ENCODE measurements around the gene FABP6.

The FABP6 gene

DNA sequence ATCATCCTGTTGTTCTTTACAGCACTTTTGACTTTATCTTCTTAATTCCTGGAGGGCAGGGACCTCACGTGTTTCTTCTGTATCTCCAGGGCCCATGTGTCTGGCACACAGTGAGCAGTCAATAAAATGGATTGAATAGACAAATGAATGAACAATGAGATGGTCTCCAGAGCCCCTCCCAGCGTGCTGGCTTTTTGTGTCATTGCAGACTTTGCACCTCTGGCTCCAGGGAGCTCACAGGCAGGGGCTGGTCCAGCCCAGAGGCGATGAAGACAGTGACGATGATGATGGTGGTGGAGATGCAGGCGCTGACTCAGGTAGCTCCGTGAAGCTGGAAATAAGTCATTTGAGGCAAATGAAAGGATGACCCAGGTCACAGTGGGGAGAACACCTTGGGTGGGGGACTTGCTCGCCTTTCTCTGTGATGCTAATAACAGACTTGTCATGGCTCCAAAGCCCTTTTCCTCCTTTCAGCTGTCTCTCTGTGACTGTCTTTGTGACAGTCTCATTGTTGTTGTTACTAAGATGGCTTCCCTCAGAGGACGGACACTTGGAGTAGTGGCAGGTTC, 30.4 kb upstream of the FABP6 start:
- no peaks in the 10 kb centered on the region for H3K9me3 ChIP-seq (ENCODE audit: control insufficient read depth, insufficient read depth, low read length)
- H3K9ac ChIP-seq (ENCODE audit: low read depth, low read length) = peak overlapping the region; percentile 55; the same call in 1 of the 2 replicates
- no peaks in the 10 kb centered on the region for H3K36me3 ChIP-seq (ENCODE audit: insufficient read depth, low read length)
- H3K4me1 ChIP-seq (ENCODE audit: insufficient read depth, low read length) = peaks cover 16% of the 10 kb centered on the region

DNA sequence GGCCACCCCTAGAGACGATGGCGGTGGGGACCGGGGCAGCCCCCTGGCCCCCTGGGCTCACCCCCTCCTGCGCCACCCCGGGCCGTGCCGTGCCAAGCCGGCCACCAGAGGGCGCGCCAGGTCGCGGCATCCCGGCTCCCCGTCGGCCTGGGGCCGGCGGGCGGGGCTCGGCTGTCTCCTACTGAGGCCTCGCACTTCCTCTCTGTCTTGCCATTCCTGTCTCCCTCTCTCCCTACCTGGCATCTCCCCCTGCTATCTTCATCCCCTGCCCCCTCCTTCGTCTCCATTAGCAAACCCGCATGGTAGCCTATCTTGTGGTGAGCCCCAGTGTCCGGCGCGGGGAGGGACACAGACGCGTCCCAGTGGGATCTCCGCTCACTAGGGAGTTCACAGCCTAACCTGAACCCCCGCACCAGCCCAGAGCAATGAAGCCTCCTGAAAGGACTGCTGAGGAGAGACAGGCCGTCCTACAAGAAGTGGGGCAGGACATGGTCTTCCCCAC, 29.8 kb upstream of the FABP6 start:
- Histone ChIP-seq H3K9me3 (ENCODE audit: control insufficient read depth, insufficient read depth, low read length) (no peaks in the 10 kb centered on the region), H3K4me1 (ENCODE audit: insufficient read depth, low read length) (peaks cover 16% of the 10 kb centered on the region), H3K9ac (ENCODE audit: low read depth, low read length) (peak overlapping the region; percentile 55; the same call in 1 of the 2 replicates), H3K36me3 (ENCODE audit: insufficient read depth, low read length) (no peaks in the 10 kb centered on the region)

DNA sequence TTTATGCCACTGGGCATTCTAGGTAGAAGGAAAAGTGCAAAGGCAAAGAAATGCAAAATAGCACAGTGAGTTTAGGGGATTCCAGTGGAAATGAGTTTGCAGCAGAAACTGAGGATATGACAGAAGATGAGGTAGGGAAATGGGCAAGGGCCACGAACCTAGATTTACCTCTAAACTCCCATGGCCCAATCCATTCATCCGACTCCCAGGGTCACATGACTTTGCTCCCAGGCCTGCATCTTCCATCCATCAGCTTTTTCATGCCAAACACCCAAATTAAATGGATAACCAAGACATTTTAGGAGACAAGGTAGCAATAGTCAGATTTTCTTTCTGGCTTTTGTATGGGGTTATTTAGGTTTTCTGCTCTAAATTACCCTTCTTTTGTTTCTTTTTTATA, 22.2 kb upstream of the FABP6 start:
- Histone ChIP-seq H3K4me1 (ENCODE audit: insufficient read depth, low read length) (peaks cover 4% of the 10 kb centered on the region; the same call in 1 of the 2 replicates), H3K36me3 (ENCODE audit: insufficient read depth, low read length) (no peaks in the 10 kb centered on the region), H3K9ac (ENCODE audit: low read depth, low read length) (no peak overlapping the region), H3K9me3 (ENCODE audit: control insufficient read depth, insufficient read depth, low read length) (no peaks in the 10 kb centered on the region)

DNA sequence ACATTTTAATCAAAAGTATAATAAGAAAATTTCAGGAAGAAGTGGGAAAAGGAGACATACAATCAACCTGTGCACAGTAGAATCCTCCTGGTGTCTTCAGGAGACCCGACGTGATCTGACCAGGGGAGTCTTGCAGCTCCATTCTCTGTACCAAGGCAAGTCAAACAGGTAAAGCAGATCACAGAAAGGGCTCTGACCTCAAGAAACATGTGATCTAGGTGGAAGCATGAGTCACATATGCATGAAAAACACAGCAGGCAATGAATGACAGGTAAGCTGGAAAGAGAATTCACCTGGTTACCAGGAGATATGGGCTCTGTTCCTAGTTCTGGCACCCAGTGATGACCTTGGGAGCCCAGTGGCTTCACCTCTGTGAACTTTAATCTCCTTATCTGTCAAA, 19.4 kb upstream of the FABP6 start:
- Histone ChIP-seq H3K36me3 (ENCODE audit: insufficient read depth, low read length) (no peaks in the 10 kb centered on the region), H3K4me1 (ENCODE audit: insufficient read depth, low read length) (peaks cover 4% of the 10 kb centered on the region; the same call in 1 of the 2 replicates), H3K9me3 (ENCODE audit: control insufficient read depth, insufficient read depth, low read length) (no peaks in the 10 kb centered on the region), H3K9ac (ENCODE audit: low read depth, low read length) (no peak overlapping the region)

DNA sequence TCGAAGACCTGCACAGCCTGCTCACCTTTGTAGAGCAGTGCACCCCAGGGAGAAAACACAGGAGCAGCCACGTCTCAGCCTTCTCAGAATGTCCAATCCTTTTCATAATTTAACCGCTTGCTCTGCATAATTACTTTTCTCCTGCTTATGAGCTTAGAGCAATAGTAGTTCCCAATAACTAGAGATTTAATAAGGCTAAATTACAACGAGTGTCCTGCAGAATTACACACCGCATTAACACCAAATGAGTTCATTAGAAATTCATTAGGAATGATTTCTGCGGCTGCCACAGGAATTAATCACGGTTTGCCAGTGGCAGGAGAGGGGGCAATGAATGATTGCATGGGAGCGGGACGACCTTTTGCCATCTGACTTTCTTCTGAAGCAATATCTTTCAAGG, 18.7 kb upstream of the FABP6 start:
- Histone ChIP-seq H3K4me1 (ENCODE audit: insufficient read depth, low read length) (peaks cover 4% of the 10 kb centered on the region; the same call in 1 of the 2 replicates), H3K9ac (ENCODE audit: low read depth, low read length) (no peak overlapping the region), H3K36me3 (ENCODE audit: insufficient read depth, low read length) (no peaks in the 10 kb centered on the region), H3K9me3 (ENCODE audit: control insufficient read depth, insufficient read depth, low read length) (no peaks in the 10 kb centered on the region)

DNA sequence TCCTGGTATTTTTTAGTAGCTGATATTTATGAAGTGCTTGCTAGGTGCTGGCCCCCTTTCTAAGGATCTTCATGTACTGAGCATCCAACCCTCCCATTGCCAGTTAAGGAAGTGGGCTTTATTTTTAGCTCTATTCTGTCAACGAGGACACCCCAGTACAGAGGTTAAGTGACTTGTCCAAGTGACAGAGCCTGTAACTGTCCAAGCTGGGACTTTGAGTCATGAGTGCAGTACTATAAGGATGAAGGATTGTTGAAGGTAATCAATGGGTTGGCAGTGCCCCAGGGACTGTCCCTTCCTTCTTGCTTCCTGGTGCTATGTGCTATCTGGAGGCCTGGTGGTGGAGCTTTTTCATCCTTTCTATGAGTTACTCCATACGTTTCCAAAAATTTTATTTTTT, 18.0 kb upstream of the FABP6 start:
- H3K9me3 ChIP-seq (ENCODE audit: control insufficient read depth, insufficient read depth, low read length) = no peaks in the 10 kb centered on the region
- peaks cover 4% of the 10 kb centered on the region; the same call in 1 of the 2 replicates for H3K4me1 ChIP-seq (ENCODE audit: insufficient read depth, low read length)
- no peaks in the 10 kb centered on the region for H3K36me3 ChIP-seq (ENCODE audit: insufficient read depth, low read length)
- H3K9ac ChIP-seq (ENCODE audit: low read depth, low read length) = no peak overlapping the region

DNA sequence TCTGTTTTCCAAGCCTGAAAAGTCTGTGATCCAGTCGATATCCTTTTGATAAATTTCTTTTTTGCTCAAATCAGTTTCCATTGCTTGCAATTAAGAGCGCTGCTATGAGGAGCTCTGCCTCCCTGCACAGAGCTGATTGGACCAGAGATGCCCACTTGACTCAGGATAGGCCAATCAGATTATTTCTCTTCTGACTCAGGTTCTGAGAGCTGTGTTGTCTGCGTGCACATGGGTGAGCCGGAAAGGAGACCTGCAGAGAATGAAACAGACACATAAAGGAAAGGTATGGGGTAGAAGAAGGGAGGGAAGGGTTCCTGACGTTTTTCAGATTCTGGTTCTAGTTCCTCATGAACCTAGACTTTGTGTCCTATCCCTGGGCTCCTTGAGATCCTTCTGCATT, 15.8 kb upstream of the FABP6 start:
- peaks cover 4% of the 10 kb centered on the region; the same call in 1 of the 2 replicates for H3K4me1 ChIP-seq (ENCODE audit: insufficient read depth, low read length)
- H3K9ac ChIP-seq (ENCODE audit: low read depth, low read length) = no peak overlapping the region
- H3K9me3 ChIP-seq (ENCODE audit: control insufficient read depth, insufficient read depth, low read length) = no peaks in the 10 kb centered on the region
- no peaks in the 10 kb centered on the region for H3K36me3 ChIP-seq (ENCODE audit: insufficient read depth, low read length)

DNA sequence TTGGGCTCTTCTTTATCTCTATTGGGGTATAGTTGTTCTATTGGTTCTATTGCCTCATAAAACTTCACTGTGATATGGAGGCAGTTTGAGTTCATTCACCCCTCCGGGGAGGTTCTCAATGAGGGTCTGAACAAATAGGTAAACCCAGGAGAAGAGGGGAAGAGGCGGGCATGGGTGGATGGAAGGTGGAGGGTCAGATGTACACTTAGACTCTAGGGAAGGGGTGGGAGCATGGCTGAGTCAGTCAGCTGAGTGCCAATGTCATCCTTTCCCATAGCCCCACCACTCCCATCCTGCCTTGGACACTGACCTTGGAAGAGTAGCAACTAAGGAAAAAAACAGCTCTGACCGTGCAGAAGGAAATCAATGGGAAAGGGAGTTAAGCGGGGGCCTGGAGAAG, 9.9 kb upstream of the FABP6 start:
- no peaks in the 10 kb centered on the region for H3K4me1 ChIP-seq (ENCODE audit: insufficient read depth, low read length)
- H3K36me3 ChIP-seq (ENCODE audit: insufficient read depth, low read length) = no peaks in the 10 kb centered on the region

DNA sequence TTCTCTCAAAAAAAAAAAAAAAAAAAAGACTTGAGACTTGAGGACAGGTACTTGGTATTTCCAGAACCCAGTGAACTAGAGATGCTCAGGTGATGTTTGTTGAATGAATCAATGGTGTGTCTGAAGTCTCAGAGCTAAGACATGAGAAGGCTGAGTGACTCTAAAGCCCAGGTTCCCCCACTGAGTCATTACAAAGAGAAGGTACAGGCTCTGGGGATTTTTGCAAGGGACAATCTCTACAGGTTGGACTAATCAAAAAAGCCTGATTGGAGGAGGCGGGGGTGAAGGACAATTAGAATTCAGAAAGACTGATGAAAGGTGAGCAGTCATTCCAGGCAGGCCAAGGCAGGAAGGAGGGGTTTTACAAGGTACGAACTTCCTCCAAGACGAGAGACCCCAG, 8.2 kb upstream of the FABP6 start:
- H3K4me1 ChIP-seq (ENCODE audit: insufficient read depth, low read length) = no peaks in the 10 kb centered on the region
- H3K9ac ChIP-seq (ENCODE audit: low read depth, low read length) = no peak overlapping the region
- H3K36me3 ChIP-seq (ENCODE audit: insufficient read depth, low read length) = no peaks in the 10 kb centered on the region
- no peaks in the 10 kb centered on the region for H3K9me3 ChIP-seq (ENCODE audit: control insufficient read depth, insufficient read depth, low read length)

More for the DNA sequence above, 9.9 kb upstream of the FABP6 start:
- no peak overlapping the region for H3K9ac ChIP-seq (ENCODE audit: low read depth, low read length)
- no peaks in the 10 kb centered on the region for H3K9me3 ChIP-seq (ENCODE audit: control insufficient read depth, insufficient read depth, low read length)

DNA sequence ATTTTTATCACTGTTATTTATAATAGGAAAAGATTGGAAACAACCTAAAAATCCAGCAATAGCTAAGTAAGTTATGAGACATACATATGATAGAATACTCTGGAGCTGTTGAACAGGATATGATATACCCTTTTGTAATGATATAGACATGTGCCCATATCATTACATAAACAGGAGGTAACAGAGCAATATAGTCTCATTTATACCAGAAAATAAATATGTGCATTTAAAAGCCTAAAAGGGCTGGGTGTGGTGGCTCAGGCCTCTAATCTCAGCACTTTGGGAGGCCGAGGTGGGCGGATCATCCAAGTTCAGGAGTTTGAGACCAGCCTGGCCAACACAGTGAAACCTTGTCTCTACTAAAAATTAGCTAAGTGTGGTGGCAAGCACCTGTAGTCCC, 2.3 kb upstream of the FABP6 start:
- no peak overlapping the region for H3K9ac ChIP-seq (ENCODE audit: low read depth, low read length)
- no peaks in the 10 kb centered on the region for H3K9me3 ChIP-seq (ENCODE audit: control insufficient read depth, insufficient read depth, low read length)
- no peaks in the 10 kb centered on the region; the same call in 1 of the 2 replicates for H3K4me1 ChIP-seq (ENCODE audit: insufficient read depth, low read length)
- H3K36me3 ChIP-seq (ENCODE audit: insufficient read depth, low read length) = no peaks in the 10 kb centered on the region

DNA sequence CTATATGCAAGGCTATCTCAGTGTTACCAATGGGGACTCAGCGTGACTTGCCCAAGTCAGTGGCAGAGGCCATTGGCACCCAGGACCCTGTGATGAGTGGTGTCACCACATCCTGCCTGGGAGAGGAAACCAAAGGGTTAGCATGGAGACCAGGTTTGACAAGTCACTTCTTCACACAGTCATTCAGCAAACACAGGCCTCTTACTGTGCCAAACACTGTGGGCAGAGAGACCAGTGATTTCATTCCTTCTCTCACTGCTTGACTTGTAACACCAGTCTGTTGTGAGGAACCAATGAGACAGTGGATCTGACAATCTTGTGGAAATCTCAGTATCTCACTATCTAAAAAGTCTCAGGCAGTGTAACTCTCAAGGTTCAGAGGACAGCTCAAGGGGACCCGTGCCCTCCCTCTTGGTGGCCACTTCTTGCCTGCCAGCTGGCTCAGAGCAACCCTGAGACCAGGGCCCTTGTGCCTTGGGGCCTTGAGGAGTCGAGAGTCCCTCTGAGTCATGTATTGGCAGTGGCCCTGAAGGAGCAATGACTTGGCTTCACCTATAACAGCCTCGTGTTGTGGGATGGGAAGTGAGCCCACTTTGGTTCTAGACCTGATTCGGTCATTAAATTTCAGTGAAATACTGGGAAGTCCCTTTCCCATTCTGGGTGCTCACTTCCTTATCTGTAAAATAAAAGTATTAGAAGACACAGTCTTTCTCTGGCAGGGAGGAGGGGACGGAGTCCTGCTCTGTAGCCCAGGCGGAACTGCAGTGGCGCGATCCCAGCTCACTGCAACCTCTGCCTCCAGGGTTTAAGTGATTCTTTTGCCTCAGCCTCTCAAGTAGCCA, 1.6 kb downstream of the FABP6 start:
- no peaks in the 10 kb centered on the region; the same call in 1 of the 2 replicates for H3K4me1 ChIP-seq (ENCODE audit: insufficient read depth, low read length)
- no peak overlapping the region for H3K9ac ChIP-seq (ENCODE audit: low read depth, low read length)
- H3K9me3 ChIP-seq (ENCODE audit: control insufficient read depth, insufficient read depth, low read length) = no peaks in the 10 kb centered on the region
- H3K36me3 ChIP-seq (ENCODE audit: insufficient read depth, low read length) = no peaks in the 10 kb centered on the region

DNA sequence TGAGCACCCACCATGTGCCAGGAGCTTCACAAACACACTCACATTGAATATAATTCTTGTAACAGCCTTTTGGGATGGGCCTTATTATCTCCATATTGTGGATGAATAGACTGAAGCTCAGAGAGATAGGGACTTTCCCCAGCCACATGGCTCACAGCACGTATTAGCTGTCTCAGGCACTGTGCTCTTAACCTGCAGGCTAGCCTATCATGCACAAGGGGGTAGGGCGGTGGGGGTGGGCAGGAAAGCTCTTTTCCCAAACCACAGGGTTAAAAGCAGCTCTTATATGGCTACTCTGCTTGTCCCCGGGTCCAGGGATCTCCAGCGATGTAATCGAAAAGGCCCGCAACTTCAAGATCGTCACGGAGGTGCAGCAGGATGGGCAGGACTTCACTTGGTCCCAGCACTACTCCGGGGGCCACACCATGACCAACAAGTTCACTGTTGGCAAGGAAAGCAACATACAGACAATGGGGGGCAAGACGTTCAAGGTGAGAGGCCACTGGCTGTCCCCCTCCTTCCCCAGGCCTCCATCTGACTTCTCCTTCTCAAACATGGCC, 2.6 kb downstream of the FABP6 start:
- no peaks in the 10 kb centered on the region for H3K36me3 ChIP-seq (ENCODE audit: insufficient read depth, low read length)
- H3K4me1 ChIP-seq (ENCODE audit: insufficient read depth, low read length) = no peaks in the 10 kb centered on the region; the same call in 1 of the 2 replicates
- H3K9ac ChIP-seq (ENCODE audit: low read depth, low read length) = no peak overlapping the region
- no peaks in the 10 kb centered on the region for H3K9me3 ChIP-seq (ENCODE audit: control insufficient read depth, insufficient read depth, low read length)

DNA sequence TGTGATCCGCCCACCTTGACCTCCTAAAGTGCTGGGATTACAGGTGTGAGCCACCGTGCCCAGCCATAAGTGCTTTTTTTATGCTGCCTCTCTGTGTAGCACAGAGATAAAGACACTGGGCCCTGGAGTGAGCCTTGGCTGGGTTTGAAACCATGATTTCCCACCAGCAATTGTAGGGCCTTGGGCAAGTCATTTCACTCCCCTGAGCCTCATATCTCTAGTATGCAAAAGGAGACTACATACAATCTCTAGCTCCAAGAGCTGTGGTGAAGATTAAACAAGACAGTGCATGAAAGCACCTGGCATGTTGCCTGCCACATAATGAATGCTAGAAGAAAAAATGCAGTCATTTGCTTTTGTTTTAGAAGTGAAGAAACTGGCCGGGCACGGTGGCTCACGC, 3.9 kb downstream of the FABP6 start:
- H3K4me1 ChIP-seq (ENCODE audit: insufficient read depth, low read length) = no peaks in the 10 kb centered on the region
- no peaks in the 10 kb centered on the region for H3K9me3 ChIP-seq (ENCODE audit: control insufficient read depth, insufficient read depth, low read length)
- no peaks in the 10 kb centered on the region for H3K36me3 ChIP-seq (ENCODE audit: insufficient read depth, low read length)
- no peak overlapping the region for H3K9ac ChIP-seq (ENCODE audit: low read depth, low read length)

DNA sequence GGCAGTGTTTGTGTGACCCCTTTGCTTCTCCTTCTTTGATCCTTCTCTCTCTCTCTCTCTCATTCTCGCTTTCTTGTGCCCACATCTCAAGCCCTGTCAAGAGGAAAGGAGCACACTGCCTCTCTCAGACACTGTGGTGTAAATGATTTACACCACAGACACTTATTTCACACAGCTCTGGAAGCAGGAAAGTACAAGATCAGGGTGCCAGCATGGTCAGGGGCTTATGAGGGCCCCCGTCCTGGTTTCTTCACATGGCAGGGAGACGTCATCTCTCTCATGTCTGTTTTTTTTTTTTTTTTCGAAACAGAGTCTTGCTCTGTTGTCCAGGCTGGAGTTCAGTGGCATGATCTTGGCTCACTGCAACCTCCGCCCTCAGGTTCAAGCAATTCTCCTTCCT, 6.4 kb downstream of the FABP6 start:
- H3K36me3 ChIP-seq (ENCODE audit: insufficient read depth, low read length) = no peaks in the 10 kb centered on the region
- no peak overlapping the region for H3K9ac ChIP-seq (ENCODE audit: low read depth, low read length)
- no peaks in the 10 kb centered on the region for H3K9me3 ChIP-seq (ENCODE audit: control insufficient read depth, insufficient read depth, low read length)
- peaks cover 7% of the 10 kb centered on the region; the same call in 1 of the 2 replicates for H3K4me1 ChIP-seq (ENCODE audit: insufficient read depth, low read length)

All from ES-I3 (cell line).